Smooth muscle cell (in vitro differentiated cells): Measurements from ENCODE around the gene CDKN2B-AS1. TPM values are rescaled to one million over a fixed set of nuclear protein-coding genes. Genes with fewer than 3 reads are reported as not detected.
A peak's percentile ranks its signal among the peaks of the same experiment; 100 is the strongest.

Experiments used
- DNase-seq: peaks from one replicate; lab custom pipeline; 2025; ENCODE audit not compliant: unreplicated experiment; lab: John Stamatoyannopoulos, UW
- H2AFZ ChIP-seq: fragments of 200-600 bp; sonication (generic); 2 replicates; pipeline ENCODE4 v1.6.0; 2016; ENCODE audit warnings: antibody characterized with exemption, low read depth, mild to moderate bottlenecking
- H3F3A ChIP-seq: fragments of 200-600 bp; sonication (generic); 2 replicates; pipeline ENCODE4 v1.6.0; 2017; ENCODE audit warnings: antibody characterized with exemption, low read depth
- H3K27ac ChIP-seq: fragments of 200-600 bp; sonication (generic); 2 replicates; pipeline ENCODE4 v1.5.1; 2016; ENCODE audit warnings: low read depth, mild to moderate bottlenecking
- H3K27me3 ChIP-seq: fragments of 200-600 bp; sonication (generic); 2 replicates; pipeline ENCODE4 v1.6.1; 2016; ENCODE audit warnings: low read depth, mild to moderate bottlenecking
- H3K36me3 ChIP-seq: fragments of 200-600 bp; sonication (generic); 2 replicates; pipeline ENCODE4 v1.5.1; 2016; ENCODE audit warnings: low read depth
- H3K4me1 ChIP-seq: fragments of 200-600 bp; sonication (generic); 2 replicates; pipeline ENCODE4 v1.5.1; 2016; ENCODE audit warnings: low read depth
- H3K4me2 ChIP-seq: fragments of 200-600 bp; sonication (generic); 2 replicates; pipeline ENCODE4 v1.6.0; 2016; ENCODE audit warnings: mild to moderate bottlenecking
- H3K4me3 ChIP-seq: fragments of 200-600 bp; sonication (generic); 2 replicates; pipeline ENCODE4 v1.5.1; 2016; ENCODE audit warnings: mild to moderate bottlenecking
- H3K79me2 ChIP-seq: fragments of 200-600 bp; sonication (generic); 2 replicates; pipeline ENCODE4 v1.6.0; 2016; ENCODE audit warnings: low read depth, mild to moderate bottlenecking
- H3K9ac ChIP-seq: fragments of 200-600 bp; sonication (generic); 2 replicates; pipeline ENCODE4 v1.6.0; 2016; ENCODE audit warnings: low read depth
- H3K9me3 ChIP-seq: fragments of 200-600 bp; sonication (generic); replicated peaks from 2 replicates; pipeline ENCODE4 v1.5.1; 2016; ENCODE audit warnings: low read depth
- H4K20me1 ChIP-seq: fragments of 200-600 bp; sonication (generic); 2 replicates; pipeline ENCODE4 v1.6.0; 2016; ENCODE audit warnings: low read depth
- WGBS: methylation state at CpG from one replicate; pipeline ENCODE4 v1.1.7; 2016; ENCODE audit warnings: low lambda C conversion rate; 5-methylcytosine and 5-hydroxymethylcytosine counted together
- polyA plus RNA-seq: library from polyadenylated mRNA; unstranded; fragments of >200 nt; fragmentation: Nextera tagmentation; extraction: Ambion mirVana; gene quantifications from 2 replicates; pipeline ENCODE4 v1.2.1, GENCODE V29; 2016
- total RNA-seq: library from RNA; depleted of rRNA; stranded (reverse); fragments of >200 nt; gene quantifications from 2 replicates; pipeline ENCODE4 v1.2.3, GENCODE V29; 2014
- TF ChIP-seq, protein P1 (sequence below): fragments of 200-600 bp; sonication (generic); IDR thresholded peaks from 2 replicates; pipeline ENCODE4 v1.5.1; 2017; ENCODE audit warnings: borderline replicate concordance, mild to moderate bottlenecking, antibody characterized with exemption; ENCODE audit not compliant: insufficient read depth, poor library complexity, severe bottlenecking

The CDKN2B-AS1 gene
- total and polyA plus RNA-seq, 2 experiments from 2014 or later: 32.7 to 38.5 TPM

DNA sequence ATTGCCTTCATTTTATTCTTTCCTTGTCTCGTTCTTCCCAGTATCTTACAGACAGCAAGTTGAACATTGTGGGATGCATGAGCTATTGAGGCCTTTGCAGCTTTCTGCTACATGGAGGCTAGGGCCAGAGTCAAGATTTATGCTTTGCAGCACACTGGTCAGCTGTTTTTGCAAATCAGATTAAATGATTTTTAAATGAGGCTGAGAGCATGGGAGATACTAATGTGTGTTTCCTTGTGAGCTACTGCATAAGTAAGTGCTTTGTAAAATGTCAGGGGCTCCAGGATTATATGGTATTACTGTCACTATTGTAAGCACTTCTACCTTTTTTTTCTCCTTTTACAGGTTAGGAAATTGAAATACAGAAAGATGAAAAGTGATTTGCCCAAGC lies 125.6 kb downstream of the CDKN2B-AS1 start:
- Histone ChIP-seq H3K4me2 (no peak overlapping the region), H3K4me1 (peaks cover 14% of the 10 kb centered on the region), H3K79me2 (no peaks in the 10 kb centered on the region), H3K9ac (no peak overlapping the region), H4K20me1 (no peaks in the 10 kb centered on the region), H3K4me3 (no peak overlapping the region), H3K36me3 (no peaks in the 10 kb centered on the region), H2AFZ (no peak overlapping the region), H3K9me3 (no peaks in the 10 kb centered on the region), H3F3A (peaks cover 12% of the 10 kb centered on the region), H3K27ac (peak overlapping the region; percentile 9), H3K27me3 (no peaks in the 10 kb centered on the region)
- TF ChIP-seq, protein P1, sequence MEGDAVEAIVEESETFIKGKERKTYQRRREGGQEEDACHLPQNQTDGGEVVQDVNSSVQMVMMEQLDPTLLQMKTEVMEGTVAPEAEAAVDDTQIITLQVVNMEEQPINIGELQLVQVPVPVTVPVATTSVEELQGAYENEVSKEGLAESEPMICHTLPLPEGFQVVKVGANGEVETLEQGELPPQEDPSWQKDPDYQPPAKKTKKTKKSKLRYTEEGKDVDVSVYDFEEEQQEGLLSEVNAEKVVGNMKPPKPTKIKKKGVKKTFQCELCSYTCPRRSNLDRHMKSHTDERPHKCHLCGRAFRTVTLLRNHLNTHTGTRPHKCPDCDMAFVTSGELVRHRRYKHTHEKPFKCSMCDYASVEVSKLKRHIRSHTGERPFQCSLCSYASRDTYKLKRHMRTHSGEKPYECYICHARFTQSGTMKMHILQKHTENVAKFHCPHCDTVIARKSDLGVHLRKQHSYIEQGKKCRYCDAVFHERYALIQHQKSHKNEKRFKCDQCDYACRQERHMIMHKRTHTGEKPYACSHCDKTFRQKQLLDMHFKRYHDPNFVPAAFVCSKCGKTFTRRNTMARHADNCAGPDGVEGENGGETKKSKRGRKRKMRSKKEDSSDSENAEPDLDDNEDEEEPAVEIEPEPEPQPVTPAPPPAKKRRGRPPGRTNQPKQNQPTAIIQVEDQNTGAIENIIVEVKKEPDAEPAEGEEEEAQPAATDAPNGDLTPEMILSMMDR: no peak
- no peak for DNase-seq
- WGBS: 93% methylated on average over 1 of the region's 1 CpG

DNA sequence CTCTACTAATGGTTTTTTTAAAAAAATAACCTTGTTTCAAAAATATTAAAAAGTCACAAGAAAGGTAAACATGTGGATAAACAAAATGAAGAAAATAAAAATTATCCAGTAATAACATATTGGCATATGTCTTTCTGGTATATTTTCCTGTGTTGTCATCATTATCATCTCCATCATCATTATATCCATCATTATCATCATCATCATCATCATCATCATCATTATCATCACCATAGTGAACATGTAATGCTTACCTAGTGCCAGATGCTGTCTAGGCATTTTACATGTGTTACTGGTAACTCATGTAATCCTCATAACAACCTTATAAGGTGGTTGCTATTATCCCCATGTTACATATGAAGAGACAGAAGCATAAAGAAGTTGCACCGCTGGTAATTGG lies 126.0 kb downstream of the CDKN2B-AS1 start:
- DNase-seq: no peak
- H3K27ac ChIP-seq: peak overlapping the region; percentile 9
- no peak overlapping the region for H3K9ac ChIP-seq
- H3K79me2 ChIP-seq: no peaks in the 10 kb centered on the region
- H3K9me3 ChIP-seq: no peaks in the 10 kb centered on the region
- H4K20me1 ChIP-seq: no peaks in the 10 kb centered on the region
- H3K36me3 ChIP-seq: no peaks in the 10 kb centered on the region
- TF ChIP-seq, protein P1: no peak
- 94% methylated on average over 1 of the region's 1 CpG for WGBS
- no peak overlapping the region for H2AFZ ChIP-seq
- H3F3A ChIP-seq: peaks cover 10% of the 10 kb centered on the region
- H3K27me3 ChIP-seq: no peaks in the 10 kb centered on the region
- H3K4me1 ChIP-seq: peaks cover 14% of the 10 kb centered on the region
- H3K4me2 ChIP-seq: no peak overlapping the region
- no peak overlapping the region for H3K4me3 ChIP-seq

DNA sequence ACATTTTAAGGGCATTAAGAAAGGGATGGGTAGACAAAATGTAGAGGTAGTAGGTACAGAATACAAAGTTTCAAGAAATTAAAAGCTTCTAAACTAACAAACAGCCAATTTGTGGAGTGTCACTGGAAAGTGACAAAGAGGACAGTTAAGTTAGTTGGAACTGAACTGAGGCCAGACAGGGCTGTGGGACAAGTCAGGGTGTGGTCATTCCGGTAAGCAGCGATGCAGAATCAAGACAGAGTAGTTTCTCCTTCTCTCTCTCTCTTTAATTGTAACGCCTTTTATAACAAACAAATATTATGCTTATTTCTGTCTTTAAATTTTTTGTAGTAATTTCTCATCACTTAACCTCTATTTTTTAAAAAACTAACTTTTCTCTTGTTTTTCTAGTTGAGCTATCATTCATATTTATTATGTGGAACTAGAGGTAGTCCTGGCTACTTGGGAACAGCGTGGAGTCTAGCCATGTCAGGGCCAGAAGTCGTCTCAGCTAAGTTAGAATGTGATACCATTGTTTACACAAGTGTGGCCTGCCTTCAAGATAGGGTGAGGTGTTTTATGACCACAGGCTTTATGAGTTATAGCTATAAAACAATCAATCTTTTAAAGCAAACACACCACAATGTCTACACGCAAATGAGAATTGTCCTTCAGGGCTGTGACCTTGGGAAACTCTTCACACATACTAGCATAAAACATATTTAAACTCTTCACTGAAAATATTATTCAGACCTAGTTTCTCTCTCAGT lies 129.8 kb downstream of the CDKN2B-AS1 start:
- Histone ChIP-seq H4K20me1 (no peaks in the 10 kb centered on the region), H3K4me1 (peaks cover 11% of the 10 kb centered on the region), H3K4me3 (no peak overlapping the region), H3K9me3 (no peaks in the 10 kb centered on the region), H3K36me3 (no peaks in the 10 kb centered on the region), H3F3A (peaks cover 20% of the 10 kb centered on the region), H3K79me2 (no peaks in the 10 kb centered on the region), H3K27me3 (no peaks in the 10 kb centered on the region), H3K9ac (no peak overlapping the region), H2AFZ (no peak overlapping the region), H3K4me2 (peak overlapping the region; percentile 33), H3K27ac (peak overlapping the region; percentile 57)
- TF ChIP-seq, protein P1: no peak
- 37% methylated on average over 6 of the region's 6 CpGs for WGBS
- no peak for DNase-seq

DNA sequence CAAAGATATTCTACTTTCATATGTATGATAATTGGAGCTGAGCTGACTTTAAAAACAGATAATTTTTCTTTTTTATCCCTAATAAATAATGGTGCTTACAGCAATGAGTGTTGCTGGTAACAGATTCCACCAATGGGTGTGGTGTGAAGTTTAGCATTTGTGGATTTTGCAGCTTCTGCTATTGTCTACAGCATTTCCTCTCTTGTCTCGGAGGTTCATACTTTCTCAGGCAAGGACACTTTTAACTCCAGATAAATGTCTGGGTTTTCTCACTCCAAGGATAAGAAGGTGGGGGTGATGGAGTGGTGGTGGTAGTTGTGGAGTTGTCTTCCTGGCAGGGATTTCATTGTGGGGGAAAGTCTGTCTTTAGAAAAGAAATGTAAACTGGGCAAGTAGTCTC lies 134.5 kb downstream of the CDKN2B-AS1 start:
- Histone ChIP-seq H3K4me3 (no peak overlapping the region), H3K27me3 (no peaks in the 10 kb centered on the region), H2AFZ (peak overlapping the region; percentile 35), H3K36me3 (no peaks in the 10 kb centered on the region), H4K20me1 (no peaks in the 10 kb centered on the region), H3K9ac (peak overlapping the region; percentile 43), H3K4me2 (peak overlapping the region; percentile 72), H3K4me1 (peaks cover 13% of the 10 kb centered on the region), H3K9me3 (no peaks in the 10 kb centered on the region), H3K79me2 (no peaks in the 10 kb centered on the region), H3F3A (peaks cover 19% of the 10 kb centered on the region), H3K27ac (peak overlapping the region; percentile 89)
- DNase-seq: no peak
- WGBS: 3% methylated on average over 1 of the region's 1 CpG
- TF ChIP-seq, protein P1: no peak
